Spleen (tissue), 11 donors: ENCODE data around the gene UCHL1. TPM values are rescaled to one million over a fixed set of nuclear protein-coding genes. Genes with fewer than 3 reads are reported as not detected.
"Not testable (repeated sequence)": the region's sequence is repeated elsewhere in the genome, so short reads cannot be mapped to it uniquely, and the experiment has no call there.

Source experiments
- DNase-seq: peaks from one replicate; pipeline ENCODE4 v3.0.0-alpha.2; 2020
- H3K27ac ChIP-seq, 8 donors: fragments of 200-600 bp; sonication (generic) in 7 of 8; 1 replicate in 4 of 8; 2 replicates in 4 of 8; pipeline versions ENCODE4 v1.5.0 to v1.8.0; 2016 to 2021; ENCODE audit warnings: inconsistent platforms in 4 of 8, mild to moderate bottlenecking in 4 of 8, moderate library complexity in 1 of 8
- H3K27me3 ChIP-seq, 7 donors: fragments of 200-600 bp; sonication (generic) in 6 of 7; replicated peaks in 1 of 7; 1 replicate in 4 of 7; 2 replicates in 3 of 7; pipeline versions ENCODE4 v1.5.0 to v1.8.0; 2016 to 2021; ENCODE audit warnings: inconsistent platforms in 3 of 7, mild to moderate bottlenecking in 1 of 7
- H3K36me3 ChIP-seq, 6 donors: fragments of 200-600 bp; sonication (generic) in 5 of 6; 1 replicate in 4 of 6; 2 replicates in 2 of 6; pipeline versions ENCODE4 v1.5.0 to v1.8.0; 2016 to 2021; ENCODE audit warnings: inconsistent platforms in 2 of 6
- H3K4me1 ChIP-seq, 6 donors: fragments of 200-600 bp; sonication (generic) in 5 of 6; 1 replicate in 3 of 6; 2 replicates in 3 of 6; pipeline versions ENCODE4 v1.5.0 to v1.8.0; 2016 to 2021; ENCODE audit warnings: inconsistent platforms in 3 of 6
- H3K4me3 ChIP-seq, 8 donors: fragments of 200-600 bp; sonication (generic) in 7 of 8; 1 replicate in 4 of 8; 2 replicates in 4 of 8; pipeline versions ENCODE4 v1.5.0 to v1.8.0; 2016 to 2021; ENCODE audit warnings: inconsistent platforms in 4 of 8, mild to moderate bottlenecking in 4 of 8, moderate library complexity in 2 of 8
- H3K9me3 ChIP-seq, 8 donors: fragments of 200-600 bp; sonication (generic) in 7 of 8; 1 replicate in 4 of 8; 2 replicates in 4 of 8; pipeline versions ENCODE4 v1.5.0 to v1.8.0; 2016 to 2021; ENCODE audit warnings: inconsistent platforms in 4 of 8
- CTCF ChIP-seq, 11 experiments: fragments of 200-600 bp in 7 of 11; fragments of 450-650 bp in 4 of 11; sonication (generic) in 4 of 11; IDR thresholded peaks in 8 of 11; conservative IDR thresholded peaks in 3 of 11; 1 replicate in 7 of 11; 2 replicates in 4 of 11; pipeline versions ENCODE4 v1.4.0 to v1.8.0; 2016 to 2021; ENCODE audit warnings: antibody characterized with exemption in 11 of 11, inconsistent platforms in 4 of 11, mild to moderate bottlenecking in 1 of 11
- POLR2A ChIP-seq, 3 donors: fragments of 450-650 bp; IDR thresholded peaks; one replicate each; pipeline ENCODE4 v1.5.1; 2017; ENCODE audit warnings: antibody characterized with exemption in 3 of 3, mild to moderate bottlenecking in 1 of 3
- POLR2AphosphoS5 ChIP-seq, 3 donors: sonication (generic); formaldehyde crosslinking; IDR thresholded peaks; one replicate each; pipeline ENCODE4 v1.5.1; 2017; ENCODE audit warnings: antibody characterized with exemption in 3 of 3
- WGBS, 5 donors: extraction: QIAGEN DNeasy Blood & Tissue Kit in 3 of 5; methylation state at CpG; one replicate each; pipeline versions ENCODE4 v1.1.5 to v1.1.7; 2013 to 2018; 5-methylcytosine and 5-hydroxymethylcytosine counted together
- intact Hi-C: fragments of 100-400 bp; cut with DNase I; formaldehyde crosslinking; loops from one replicate; pipeline ENCODE4 v1.15.0; 2023; ENCODE audit warnings: low total_unique reads
- polyA plus RNA-seq, 3 donors: library from polyadenylated mRNA; stranded (reverse); fragments of 200-250 nt; gene quantifications; one replicate each; pipeline ENCODE4 v1.2.1, GENCODE V29; 2013
- total RNA-seq, 7 donors: library from RNA; depleted of rRNA in 3 of 7; stranded (reverse); fragments of >200 nt in 3 of 7; fragmentation: NEBNext Ultra II Directional in 4 of 7; extraction: Animal tissue kit (Norgen Biotek cat#: 25700) in 4 of 7; gene quantifications; one replicate each; pipeline versions ENCODE4 v1.1.0 to v1.2.1, GENCODE V29; 2016 to 2021
- donor health status: healthy with polysubstance abuse.
- donor health status: DM: no; HTN: no; CAD: no; lungs with moderate emphysema.
- donor health status: DM: no; HTN: no; CAD: no.
- donor health status: Bipolar disorder and iron deficiency.
- donor health status: healthy.
- donor health status: DM: no; HTN: no; CAD: no.
- donor health status: DM: yes; HTN: yes; CAD: no.

The UCHL1 gene
- total and polyA plus RNA-seq, 10 donors: 1.6 to 11.2 (median 3.5) TPM

DNA sequence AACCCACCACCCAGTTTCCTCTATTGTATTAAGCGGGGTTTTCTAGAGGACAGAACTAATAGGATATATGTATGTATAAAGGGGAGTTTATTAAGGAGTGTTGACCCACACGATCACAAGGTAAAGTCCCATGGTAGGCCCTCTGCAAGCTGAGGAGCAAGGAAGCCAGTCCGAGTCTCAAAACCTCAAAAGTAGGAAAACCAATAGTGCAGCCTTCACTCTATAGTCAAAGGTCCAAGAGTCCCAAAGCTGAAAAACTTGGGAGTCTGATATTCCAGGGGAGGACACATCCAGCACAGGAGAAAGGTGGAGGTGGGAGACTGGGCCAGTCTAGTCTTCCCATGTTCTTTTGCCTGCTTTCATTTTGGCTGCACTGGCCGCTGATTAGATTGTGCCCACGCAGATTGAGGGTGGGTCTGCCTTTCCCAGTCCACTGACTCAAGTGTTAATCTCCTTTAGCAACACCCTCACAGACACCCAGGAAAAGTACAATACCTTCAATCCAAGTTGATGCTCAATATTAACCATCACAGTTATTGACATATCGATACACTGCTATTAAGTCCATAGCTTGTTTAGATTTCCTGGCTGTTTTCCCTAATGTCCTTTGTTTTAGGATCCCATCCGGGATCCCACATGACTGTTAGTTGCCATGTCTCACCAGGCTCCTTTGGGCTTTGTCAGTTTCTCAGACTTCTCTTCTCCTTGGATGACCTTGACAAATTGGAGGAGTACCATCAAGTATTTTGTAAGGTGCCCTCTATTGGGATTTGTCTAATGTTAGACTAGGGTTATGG lies 12.2 kb downstream of the UCHL1 start:
- no peak for DNase-seq
- Histone ChIP-seq H3K4me3 (no peak overlapping the region), H3K27ac (no peak overlapping the region), H3K4me1 (no peaks in the 10 kb centered on the region), H3K9me3 (no peaks in the 10 kb centered on the region), H3K36me3 (no peaks in the 10 kb centered on the region), H3K27me3 (no peaks in the 10 kb centered on the region)
- intact Hi-C loops: loop anchor here (10.0 kb wide), 1 partner anchor 606 kb away; no protein-coding TSS in a partner anchor
- TF ChIP-seq POLR2AphosphoS5 (IDR thresholded peaks at IDR 0.05) (no peak), POLR2A (IDR thresholded peaks at IDR 0.05) (no peak), CTCF (IDR thresholded peaks at IDR 0.05 in 8 of 11, conservative IDR thresholded peaks at IDR 0.05 in 3 of 11) (no peak)
- 86 to 93% (median 90%) methylated on average over 7 of the region's 7 CpGs for WGBS, 5 donors

DNA sequence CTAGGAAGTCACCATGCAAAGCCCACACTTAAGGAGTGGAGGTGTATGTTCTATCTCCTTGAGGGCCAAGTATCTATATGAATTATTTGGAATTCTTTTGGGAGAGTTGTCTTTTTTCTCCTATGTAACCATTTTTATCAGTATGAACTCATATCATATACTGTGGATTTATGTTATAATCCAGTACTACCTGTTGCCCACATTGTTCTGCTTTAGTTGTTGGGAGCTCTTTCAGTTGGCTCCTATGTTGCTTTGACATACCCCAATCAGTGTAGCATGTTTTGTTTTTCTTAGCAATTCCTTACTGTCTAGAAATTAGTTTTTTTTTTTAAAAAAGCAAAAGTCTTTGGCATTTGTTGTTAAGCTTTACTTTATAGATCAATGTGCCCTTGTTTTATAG lies 13.0 kb downstream of the UCHL1 start:
- Histone ChIP-seq H3K9me3 (no peaks in the 10 kb centered on the region), H3K4me3 (no peak overlapping the region), H3K36me3 (no peaks in the 10 kb centered on the region), H3K27ac (no peak overlapping the region), H3K4me1 (no peaks in the 10 kb centered on the region), H3K27me3 (no peaks in the 10 kb centered on the region)
- intact Hi-C loops: loop anchor here (10.0 kb wide), 1 partner anchor 605 kb away; no protein-coding TSS in a partner anchor
- no peak for TF ChIP-seq POLR2A (IDR thresholded peaks at IDR 0.05)
- no peak for TF ChIP-seq POLR2AphosphoS5 (IDR thresholded peaks at IDR 0.05)
- no peak for TF ChIP-seq CTCF (IDR thresholded peaks at IDR 0.05 in 8 of 11, conservative IDR thresholded peaks at IDR 0.05 in 3 of 11)
- no peak for DNase-seq

- DNase-seq, H3K36me3 ChIP-seq, H3K27ac ChIP-seq, H3K9me3 ChIP-seq, H3K4me1 ChIP-seq, H3K4me3 ChIP-seq: not testable (repeated sequence)
- 92 to 95% (median 92%) methylated on average over 12 to 13 of the region's 13 CpGs for WGBS, 5 donors
- peaks cover 0 to 27% (median 0%) of the 10 kb centered on the region in 7 donors for H3K27me3 ChIP-seq
- intact Hi-C loops: loop anchor here (5.0 kb wide), 1 partner anchor 386 kb away; no protein-coding TSS in a partner anchor
These were observed 19.2 kb downstream of the UCHL1 start for GRCh38 chr4:41275931-41276330.

DNA sequence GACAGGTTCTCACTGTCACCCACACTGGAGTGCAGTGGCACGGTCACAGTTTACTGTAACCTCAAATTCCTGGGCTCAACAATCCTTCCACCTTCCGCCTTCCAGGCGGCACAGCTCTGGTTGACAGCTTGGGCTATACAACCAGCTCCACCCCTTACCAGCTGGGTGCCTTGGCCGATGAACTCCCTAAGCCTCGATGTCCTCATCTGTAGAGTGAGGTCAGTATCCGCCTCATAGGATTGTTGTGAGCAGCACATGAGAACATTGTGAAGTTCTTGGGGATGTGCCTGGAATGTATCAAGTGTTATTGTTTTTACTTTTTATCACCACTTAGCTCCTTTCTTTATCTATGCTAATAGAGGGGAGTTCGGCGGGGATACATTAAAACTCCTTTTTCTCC lies 23.3 kb downstream of the UCHL1 start:
- Histone ChIP-seq H3K36me3 (no peaks in the 10 kb centered on the region), H3K27me3 (peaks cover 0 to 27% (median 0%) of the 10 kb centered on the region in 7 donors), H3K4me1 (no peaks in the 10 kb centered on the region), H3K4me3 (no peak overlapping the region), H3K27ac (no peak overlapping the region), H3K9me3 (no peaks in the 10 kb centered on the region)
- WGBS, 5 donors: 86 to 91% (median 88%) methylated on average over 8 of the region's 8 CpGs
- intact Hi-C loops: no loop called here
- TF ChIP-seq POLR2A (IDR thresholded peaks at IDR 0.05) (no peak), POLR2AphosphoS5 (IDR thresholded peaks at IDR 0.05) (no peak), CTCF (IDR thresholded peaks at IDR 0.05 in 8 of 11, conservative IDR thresholded peaks at IDR 0.05 in 3 of 11) (no peak)
- no peak for DNase-seq
